Peyer's patch (tissue), 4 donors: ENCODE data around the gene FSIP1. TPM values are rescaled to one million over a fixed set of nuclear protein-coding genes. Genes with fewer than 3 reads are reported as not detected.

ENCODE experiments used
- DNase-seq, 3 donors: peaks; one replicate each; pipeline ENCODE4 v3.0.0-alpha.2; 2017 to 2019
- H3K27ac ChIP-seq, 4 donors: fragments of 200-600 bp; sonication (generic); one replicate each; pipeline ENCODE4 v1.5.1; 2016 to 2019
- H3K27me3 ChIP-seq, 2 donors: fragments of 200-600 bp; sonication (generic); one replicate each; pipeline ENCODE4 v1.5.1; 2019
- H3K36me3 ChIP-seq, 3 donors: fragments of 200-600 bp; sonication (generic); one replicate each; pipeline ENCODE4 v1.5.1; 2016 to 2019
- H3K4me1 ChIP-seq, 4 donors: fragments of 200-600 bp; sonication (generic); one replicate each; pipeline ENCODE4 v1.5.1; 2016 to 2019
- H3K4me3 ChIP-seq, 4 donors: fragments of 200-600 bp; sonication (generic); 1 replicate in 3 of 4; 2 replicates in 1 of 4; pipeline ENCODE4 v1.5.1; 2016 to 2019; ENCODE audit warnings: mild to moderate bottlenecking in 1 of 4
- H3K9me3 ChIP-seq, 4 donors: fragments of 200-600 bp; sonication (generic); one replicate each; pipeline ENCODE4 v1.5.1; 2016 to 2019; ENCODE audit warnings: mild to moderate bottlenecking in 1 of 4
- POLR2A ChIP-seq, 2 donors: fragments of 450-650 bp; IDR thresholded peaks; one replicate each; pipeline ENCODE4 v1.5.1; 2017; ENCODE audit warnings: antibody characterized with exemption in 2 of 2, mild to moderate bottlenecking in 2 of 2, moderate library complexity in 2 of 2
- total RNA-seq, 4 donors: library from RNA; depleted of rRNA; stranded (reverse); fragments of >200 nt; gene quantifications; one replicate each; pipeline ENCODE4 v1.1.0, GENCODE V29; 2016
- TF ChIP-seq, protein P1 (sequence below), 6 experiments: fragments of 450-650 bp in 4 of 6; fragments of 200-600 bp in 2 of 6; sonication (generic) in 1 of 6; IDR thresholded peaks; one replicate each; pipeline ENCODE4 v1.5.1; 2017 to 2019; ENCODE audit warnings: antibody characterized with exemption in 6 of 6, mild to moderate bottlenecking in 3 of 6, moderate library complexity in 1 of 6

Gene FSIP1
- total RNA-seq, 4 donors from 2014 or later = not detected

GRCh38 chr15:39638041-39638440, 144.6 kb downstream of the FSIP1 start:
- no peak for TF ChIP-seq POLR2A (IDR thresholded peaks at IDR 0.05)
- TF ChIP-seq, protein P1, sequence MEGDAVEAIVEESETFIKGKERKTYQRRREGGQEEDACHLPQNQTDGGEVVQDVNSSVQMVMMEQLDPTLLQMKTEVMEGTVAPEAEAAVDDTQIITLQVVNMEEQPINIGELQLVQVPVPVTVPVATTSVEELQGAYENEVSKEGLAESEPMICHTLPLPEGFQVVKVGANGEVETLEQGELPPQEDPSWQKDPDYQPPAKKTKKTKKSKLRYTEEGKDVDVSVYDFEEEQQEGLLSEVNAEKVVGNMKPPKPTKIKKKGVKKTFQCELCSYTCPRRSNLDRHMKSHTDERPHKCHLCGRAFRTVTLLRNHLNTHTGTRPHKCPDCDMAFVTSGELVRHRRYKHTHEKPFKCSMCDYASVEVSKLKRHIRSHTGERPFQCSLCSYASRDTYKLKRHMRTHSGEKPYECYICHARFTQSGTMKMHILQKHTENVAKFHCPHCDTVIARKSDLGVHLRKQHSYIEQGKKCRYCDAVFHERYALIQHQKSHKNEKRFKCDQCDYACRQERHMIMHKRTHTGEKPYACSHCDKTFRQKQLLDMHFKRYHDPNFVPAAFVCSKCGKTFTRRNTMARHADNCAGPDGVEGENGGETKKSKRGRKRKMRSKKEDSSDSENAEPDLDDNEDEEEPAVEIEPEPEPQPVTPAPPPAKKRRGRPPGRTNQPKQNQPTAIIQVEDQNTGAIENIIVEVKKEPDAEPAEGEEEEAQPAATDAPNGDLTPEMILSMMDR (IDR thresholded peaks at IDR 0.05) = no peak
- no peak overlapping the region for H3K27ac ChIP-seq
- DNase-seq = no peak
- H3K27me3 ChIP-seq = no peaks in the 10 kb centered on the region
- no peaks in the 10 kb centered on the region for H3K36me3 ChIP-seq
- H3K4me3 ChIP-seq = no peak overlapping the region
- H3K4me1 ChIP-seq = peaks cover 0 to 19% (median 0%) of the 10 kb centered on the region in 4 donors
- no peaks in the 10 kb centered on the region for H3K9me3 ChIP-seq

DNA sequence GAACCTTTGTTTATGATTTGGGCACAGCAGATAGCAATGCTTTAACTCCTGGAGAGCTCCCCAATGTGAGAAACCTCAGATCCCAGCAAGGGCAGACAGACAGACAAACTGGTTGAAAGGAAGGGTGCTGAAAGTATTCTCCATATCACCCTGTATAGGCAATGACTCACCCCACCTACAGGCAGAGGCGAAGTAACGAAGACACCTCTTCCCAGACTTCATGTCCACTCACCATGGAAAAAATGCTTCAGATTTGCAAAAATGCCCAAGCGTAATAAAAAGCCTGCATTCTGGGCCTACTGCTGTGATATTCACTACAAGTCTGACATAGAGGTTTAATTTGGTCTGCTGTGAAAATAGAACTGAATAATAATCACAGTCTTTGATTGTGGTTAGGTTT, 151.3 kb downstream of the FSIP1 start:
- no peak overlapping the region for H3K4me3 ChIP-seq
- H3K27ac ChIP-seq = peak overlapping the region in 1 of 4 donors; percentile 5
- H3K9me3 ChIP-seq = no peaks in the 10 kb centered on the region
- H3K27me3 ChIP-seq = no peaks in the 10 kb centered on the region
- TF ChIP-seq POLR2A (IDR thresholded peaks at IDR 0.05) = no peak
- TF ChIP-seq, protein P1 (IDR thresholded peaks at IDR 0.05) = no peak
- DNase-seq = no peak
- H3K4me1 ChIP-seq = peaks cover 0 to 27% (median 12%) of the 10 kb centered on the region in 4 donors
- H3K36me3 ChIP-seq = no peaks in the 10 kb centered on the region

GRCh38 chr15:39629906-39630305, 152.7 kb downstream of the FSIP1 start:
- Histone ChIP-seq H3K27me3 (no peaks in the 10 kb centered on the region), H3K9me3 (no peaks in the 10 kb centered on the region), H3K4me3 (no peak overlapping the region), H3K36me3 (no peaks in the 10 kb centered on the region), H3K27ac (peak overlapping the region; percentile 50 to 91 (median 64)), H3K4me1 (peaks cover 0 to 37% (median 17%) of the 10 kb centered on the region in 4 donors)
- TF ChIP-seq POLR2A (IDR thresholded peaks at IDR 0.05) = no peak
- TF ChIP-seq, protein P1 (IDR thresholded peaks at IDR 0.05) = no peak
- no peak for DNase-seq

DNA sequence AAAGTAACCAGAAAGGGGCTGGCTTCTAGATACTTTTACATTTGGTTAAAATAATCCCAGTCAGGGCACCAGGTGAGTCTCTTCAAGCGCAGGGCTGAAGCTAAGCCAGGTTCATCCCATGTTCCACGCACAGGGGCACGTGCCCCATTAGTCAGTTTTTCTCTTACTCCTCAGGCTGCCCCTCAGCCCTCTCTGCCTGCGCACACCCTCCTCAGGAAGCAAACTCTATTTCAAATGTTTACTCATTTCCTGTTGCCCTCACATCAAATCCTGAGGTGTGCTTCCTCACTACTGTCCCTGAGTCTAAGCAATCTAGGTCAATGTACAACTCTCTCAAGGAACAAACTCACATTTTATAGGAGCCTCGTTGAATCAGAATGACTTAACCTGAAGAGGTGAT, 153.3 kb downstream of the FSIP1 start:
- H3K9me3 ChIP-seq = no peaks in the 10 kb centered on the region
- peak overlapping the region; percentile 50 to 91 (median 69) for H3K27ac ChIP-seq
- H3K36me3 ChIP-seq = no peaks in the 10 kb centered on the region
- DNase-seq = peak; percentile 30 to 82 (median 57)
- no peaks in the 10 kb centered on the region for H3K27me3 ChIP-seq
- H3K4me1 ChIP-seq = peaks cover 0 to 42% (median 18%) of the 10 kb centered on the region in 4 donors
- H3K4me3 ChIP-seq = no peak overlapping the region
- TF ChIP-seq, protein P1 (IDR thresholded peaks at IDR 0.05) = no peak
- peak in 1 of 2 donors; percentile 29 for TF ChIP-seq POLR2A (IDR thresholded peaks at IDR 0.05)

- DNase-seq = peak in 1 of 3 donors; percentile 44
- TF ChIP-seq, protein P1 (IDR thresholded peaks at IDR 0.05) = no peak
- no peak for TF ChIP-seq POLR2A (IDR thresholded peaks at IDR 0.05)
Measured at GRCh38 chr15:39628546-39629257, 153.9 kb downstream of the FSIP1 start.

More at GRCh38 chr15:39628546-39629257, 153.9 kb downstream of the FSIP1 start:
- H3K4me1 ChIP-seq = peaks cover 0 to 49% (median 18%) of the 10 kb centered on the region in 4 donors
- no peak overlapping the region for H3K4me3 ChIP-seq
- no peaks in the 10 kb centered on the region for H3K9me3 ChIP-seq
- peak overlapping the region; percentile 50 to 91 (median 69) for H3K27ac ChIP-seq
- H3K27me3 ChIP-seq = no peaks in the 10 kb centered on the region
- no peaks in the 10 kb centered on the region for H3K36me3 ChIP-seq
